ENCODE measurements around the gene EXOSC1.

EXOSC1 gene

DNA sequence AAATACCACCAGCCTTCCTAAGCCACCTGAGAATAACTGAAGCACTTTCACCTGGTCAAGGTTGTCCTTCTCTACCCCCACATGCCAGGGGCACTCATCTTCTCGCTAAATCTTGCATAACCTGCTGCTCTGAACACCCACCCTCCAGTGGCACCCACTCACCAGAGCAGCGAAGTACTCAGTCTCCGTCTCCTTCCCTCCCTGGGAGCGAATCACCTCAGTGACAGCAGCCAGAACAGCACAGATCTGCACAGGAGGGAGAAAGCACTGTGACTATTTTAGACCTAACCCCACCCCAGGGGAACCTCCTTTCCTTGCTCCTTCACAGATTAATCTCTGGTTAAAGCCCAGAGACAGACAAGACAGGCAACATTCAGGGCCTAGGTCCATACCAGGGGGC is 49.8 kb downstream of the EXOSC1 start:
- no peaks in the 10 kb centered on the region for H3K9me3 ChIP-seq (ENCODE audit: insufficient read depth, low read length)
- no peaks in the 10 kb centered on the region for H3K27me3 ChIP-seq (ENCODE audit: low read depth, low read length)
- H3K79me2 ChIP-seq (ENCODE audit: low read length) = peaks cover 17% of the 10 kb centered on the region
- H2AFZ ChIP-seq (ENCODE audit: low read depth, low read length) = no peak overlapping the region
- H3K4me1 ChIP-seq (ENCODE audit: low read length) = peaks cover 3% of the 10 kb centered on the region; the same call in 1 of the 2 replicates
- TF ChIP-seq EZH2phosphoT487 (IDR thresholded peaks at IDR 0.05; ENCODE audit: low read depth) = no peak
- TF ChIP-seq, protein P1, sequence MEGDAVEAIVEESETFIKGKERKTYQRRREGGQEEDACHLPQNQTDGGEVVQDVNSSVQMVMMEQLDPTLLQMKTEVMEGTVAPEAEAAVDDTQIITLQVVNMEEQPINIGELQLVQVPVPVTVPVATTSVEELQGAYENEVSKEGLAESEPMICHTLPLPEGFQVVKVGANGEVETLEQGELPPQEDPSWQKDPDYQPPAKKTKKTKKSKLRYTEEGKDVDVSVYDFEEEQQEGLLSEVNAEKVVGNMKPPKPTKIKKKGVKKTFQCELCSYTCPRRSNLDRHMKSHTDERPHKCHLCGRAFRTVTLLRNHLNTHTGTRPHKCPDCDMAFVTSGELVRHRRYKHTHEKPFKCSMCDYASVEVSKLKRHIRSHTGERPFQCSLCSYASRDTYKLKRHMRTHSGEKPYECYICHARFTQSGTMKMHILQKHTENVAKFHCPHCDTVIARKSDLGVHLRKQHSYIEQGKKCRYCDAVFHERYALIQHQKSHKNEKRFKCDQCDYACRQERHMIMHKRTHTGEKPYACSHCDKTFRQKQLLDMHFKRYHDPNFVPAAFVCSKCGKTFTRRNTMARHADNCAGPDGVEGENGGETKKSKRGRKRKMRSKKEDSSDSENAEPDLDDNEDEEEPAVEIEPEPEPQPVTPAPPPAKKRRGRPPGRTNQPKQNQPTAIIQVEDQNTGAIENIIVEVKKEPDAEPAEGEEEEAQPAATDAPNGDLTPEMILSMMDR (IDR thresholded peaks at IDR 0.05; ENCODE audit: low read depth, low read length) = no peak
- H3K4me2 ChIP-seq (ENCODE audit: low read length) = no peak overlapping the region
- no peak overlapping the region for H3K9ac ChIP-seq (ENCODE audit: low read length)
- H3K36me3 ChIP-seq (replicated peaks; ENCODE audit: low read depth, low read length) = no peaks in the 10 kb centered on the region
- no peak overlapping the region for H3K27ac ChIP-seq (ENCODE audit: low read length)
- no peaks in the 10 kb centered on the region for H4K20me1 ChIP-seq (ENCODE audit: insufficient read depth, low read length)
- no peak overlapping the region for H3K4me3 ChIP-seq (ENCODE audit: low read length)

DNA sequence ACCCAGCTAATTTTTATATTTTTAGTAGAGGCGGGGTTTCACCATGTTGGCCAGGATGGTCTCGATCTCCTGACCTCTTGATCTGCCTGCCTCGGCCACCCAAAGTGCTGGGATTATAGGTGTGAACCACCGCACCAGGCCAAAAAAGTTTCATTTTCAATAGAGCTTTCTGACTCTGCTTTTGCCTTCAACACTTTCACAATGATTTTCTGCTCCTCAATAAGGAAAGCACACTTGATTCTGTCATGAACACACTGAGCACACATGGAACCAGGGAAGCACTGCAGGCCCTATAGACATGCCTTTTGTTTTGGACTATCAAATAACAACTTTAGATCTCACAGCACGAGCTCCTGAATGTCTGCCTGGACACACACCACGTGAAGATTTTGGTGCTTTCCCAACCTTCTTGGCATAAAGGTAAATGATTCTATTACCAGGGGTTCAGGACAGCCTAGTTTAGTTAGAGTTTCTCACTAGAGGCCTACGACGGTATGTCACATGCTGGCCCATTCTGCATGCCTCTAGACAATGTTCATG is 52.7 kb downstream of the EXOSC1 start:
- no peak overlapping the region for H3K4me3 ChIP-seq (ENCODE audit: low read length)
- H3K9me3 ChIP-seq (ENCODE audit: insufficient read depth, low read length) = no peaks in the 10 kb centered on the region
- H2AFZ ChIP-seq (ENCODE audit: low read depth, low read length) = no peak overlapping the region
- H3K9ac ChIP-seq (ENCODE audit: low read length) = no peak overlapping the region
- no peaks in the 10 kb centered on the region for H3K27me3 ChIP-seq (ENCODE audit: low read depth, low read length)
- no peaks in the 10 kb centered on the region for H4K20me1 ChIP-seq (ENCODE audit: insufficient read depth, low read length)
- no peak overlapping the region for H3K27ac ChIP-seq (ENCODE audit: low read length)
- H3K36me3 ChIP-seq (replicated peaks; ENCODE audit: low read depth, low read length) = peaks cover 9% of the 10 kb centered on the region
- H3K4me1 ChIP-seq (ENCODE audit: low read length) = no peaks in the 10 kb centered on the region
- H3K4me2 ChIP-seq (ENCODE audit: low read length) = no peak overlapping the region
- no peak for TF ChIP-seq EZH2phosphoT487 (IDR thresholded peaks at IDR 0.05; ENCODE audit: low read depth)
- TF ChIP-seq, protein P1 (IDR thresholded peaks at IDR 0.05; ENCODE audit: low read depth, low read length) = no peak
- no peaks in the 10 kb centered on the region for H3K79me2 ChIP-seq (ENCODE audit: low read length)

- Histone ChIP-seq H3K4me1 (ENCODE audit: low read length) (no peaks in the 10 kb centered on the region), H3K9me3 (ENCODE audit: insufficient read depth, low read length) (no peaks in the 10 kb centered on the region), H4K20me1 (ENCODE audit: insufficient read depth, low read length) (no peaks in the 10 kb centered on the region), H3K27me3 (ENCODE audit: low read depth, low read length) (no peaks in the 10 kb centered on the region), H3K4me3 (ENCODE audit: low read length) (no peak overlapping the region), H3K79me2 (ENCODE audit: low read length) (no peaks in the 10 kb centered on the region), H3K9ac (ENCODE audit: low read length) (no peak overlapping the region), H2AFZ (ENCODE audit: low read depth, low read length) (no peak overlapping the region), H3K27ac (ENCODE audit: low read length) (no peak overlapping the region), H3K36me3 (replicated peaks; ENCODE audit: low read depth, low read length) (peaks cover 9% of the 10 kb centered on the region), H3K4me2 (ENCODE audit: low read length) (no peak overlapping the region)
- TF ChIP-seq EZH2phosphoT487 (IDR thresholded peaks at IDR 0.05; ENCODE audit: low read depth) = no peak
- TF ChIP-seq, protein P1 (IDR thresholded peaks at IDR 0.05; ENCODE audit: low read depth, low read length) = no peak
Measured at GRCh38 chr10:97390091-97390490, 55.7 kb downstream of the EXOSC1 start.

GRCh38 chr10:97388152-97388551 is 57.7 kb downstream of the EXOSC1 start:
- H3K4me1 ChIP-seq (ENCODE audit: low read length) = no peaks in the 10 kb centered on the region
- no peak overlapping the region for H3K4me2 ChIP-seq (ENCODE audit: low read length)
- no peaks in the 10 kb centered on the region for H3K27me3 ChIP-seq (ENCODE audit: low read depth, low read length)
- peaks cover 10% of the 10 kb centered on the region for H3K36me3 ChIP-seq (replicated peaks; ENCODE audit: low read depth, low read length)
- no peak overlapping the region for H3K27ac ChIP-seq (ENCODE audit: low read length)
- H3K4me3 ChIP-seq (ENCODE audit: low read length) = no peak overlapping the region
- no peaks in the 10 kb centered on the region for H4K20me1 ChIP-seq (ENCODE audit: insufficient read depth, low read length)
- no peak overlapping the region for H2AFZ ChIP-seq (ENCODE audit: low read depth, low read length)
- TF ChIP-seq EZH2phosphoT487 (IDR thresholded peaks at IDR 0.05; ENCODE audit: low read depth) = no peak
- TF ChIP-seq, protein P1 (IDR thresholded peaks at IDR 0.05; ENCODE audit: low read depth, low read length) = no peak
- H3K9me3 ChIP-seq (ENCODE audit: insufficient read depth, low read length) = no peaks in the 10 kb centered on the region
- H3K9ac ChIP-seq (ENCODE audit: low read length) = no peak overlapping the region
- H3K79me2 ChIP-seq (ENCODE audit: low read length) = no peaks in the 10 kb centered on the region
